Prostate gland (tissue), 2 donors: ENCODE results near the gene GAD1.

Source experiments
- POLR2A ChIP-seq: fragments of 450-650 bp; IDR thresholded peaks from one replicate; pipeline ENCODE4 v1.6.1; 2016; ENCODE audit warnings: antibody characterized with exemption, mild to moderate bottlenecking
- TF ChIP-seq, protein P1 (sequence below), 4 experiments: fragments of 200-600 bp in 2 of 4; fragments of 450-650 bp in 2 of 4; sonication (generic) in 2 of 4; IDR thresholded peaks; 1 replicate in 3 of 4; 2 replicates in 1 of 4; pipeline ENCODE4 v1.5.1; 2016 to 2019; ENCODE audit warnings: antibody characterized with exemption in 4 of 4, mild to moderate bottlenecking in 2 of 4, moderate library complexity in 2 of 4

DNA sequence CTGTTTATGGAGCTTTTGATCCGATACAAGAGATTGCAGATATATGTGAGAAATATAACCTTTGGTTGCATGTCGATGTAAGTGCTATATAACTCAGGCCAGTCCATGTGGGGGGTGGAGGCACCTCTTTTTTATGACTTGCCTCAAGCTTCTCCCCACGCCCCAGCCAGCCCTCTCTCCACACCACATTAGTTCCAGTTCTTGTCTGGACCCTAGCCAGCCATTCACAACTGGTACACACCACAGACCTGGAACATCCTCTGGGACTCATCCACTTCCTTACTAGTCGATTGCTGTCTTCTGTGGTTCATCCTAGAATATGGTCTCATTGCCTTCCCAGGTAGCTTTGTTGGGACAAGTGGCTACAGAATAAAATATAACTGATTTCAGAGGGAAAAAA lies 31.0 kb downstream of the GAD1 start:
- TF ChIP-seq, protein P1, sequence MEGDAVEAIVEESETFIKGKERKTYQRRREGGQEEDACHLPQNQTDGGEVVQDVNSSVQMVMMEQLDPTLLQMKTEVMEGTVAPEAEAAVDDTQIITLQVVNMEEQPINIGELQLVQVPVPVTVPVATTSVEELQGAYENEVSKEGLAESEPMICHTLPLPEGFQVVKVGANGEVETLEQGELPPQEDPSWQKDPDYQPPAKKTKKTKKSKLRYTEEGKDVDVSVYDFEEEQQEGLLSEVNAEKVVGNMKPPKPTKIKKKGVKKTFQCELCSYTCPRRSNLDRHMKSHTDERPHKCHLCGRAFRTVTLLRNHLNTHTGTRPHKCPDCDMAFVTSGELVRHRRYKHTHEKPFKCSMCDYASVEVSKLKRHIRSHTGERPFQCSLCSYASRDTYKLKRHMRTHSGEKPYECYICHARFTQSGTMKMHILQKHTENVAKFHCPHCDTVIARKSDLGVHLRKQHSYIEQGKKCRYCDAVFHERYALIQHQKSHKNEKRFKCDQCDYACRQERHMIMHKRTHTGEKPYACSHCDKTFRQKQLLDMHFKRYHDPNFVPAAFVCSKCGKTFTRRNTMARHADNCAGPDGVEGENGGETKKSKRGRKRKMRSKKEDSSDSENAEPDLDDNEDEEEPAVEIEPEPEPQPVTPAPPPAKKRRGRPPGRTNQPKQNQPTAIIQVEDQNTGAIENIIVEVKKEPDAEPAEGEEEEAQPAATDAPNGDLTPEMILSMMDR (IDR thresholded peaks at IDR 0.05): no peak
- no peak for TF ChIP-seq POLR2A
